Uterus (tissue), 2 donors: Measurements from ENCODE around the gene TSHZ2.

Experiments
- POLR2A ChIP-seq, 2 donors: fragments of 450-650 bp; IDR thresholded peaks; one replicate each; pipeline ENCODE4 v1.6.1; 2016; ENCODE audit warnings: antibody characterized with exemption in 2 of 2, mild to moderate bottlenecking in 1 of 2, moderate library complexity in 1 of 2
- TF ChIP-seq, protein P1 (sequence below), 4 experiments: fragments of 200-600 bp in 2 of 4; fragments of 450-650 bp in 2 of 4; sonication (generic) in 2 of 4; IDR thresholded peaks; one replicate each; pipeline ENCODE4 v1.5.1; 2016 to 2019; ENCODE audit warnings: antibody characterized with exemption in 4 of 4, mild to moderate bottlenecking in 2 of 4, moderate library complexity in 1 of 4

GRCh38 chr20:53222416-53222815 lies 250.3 kb downstream of the TSHZ2 start:
- TF ChIP-seq, protein P1, sequence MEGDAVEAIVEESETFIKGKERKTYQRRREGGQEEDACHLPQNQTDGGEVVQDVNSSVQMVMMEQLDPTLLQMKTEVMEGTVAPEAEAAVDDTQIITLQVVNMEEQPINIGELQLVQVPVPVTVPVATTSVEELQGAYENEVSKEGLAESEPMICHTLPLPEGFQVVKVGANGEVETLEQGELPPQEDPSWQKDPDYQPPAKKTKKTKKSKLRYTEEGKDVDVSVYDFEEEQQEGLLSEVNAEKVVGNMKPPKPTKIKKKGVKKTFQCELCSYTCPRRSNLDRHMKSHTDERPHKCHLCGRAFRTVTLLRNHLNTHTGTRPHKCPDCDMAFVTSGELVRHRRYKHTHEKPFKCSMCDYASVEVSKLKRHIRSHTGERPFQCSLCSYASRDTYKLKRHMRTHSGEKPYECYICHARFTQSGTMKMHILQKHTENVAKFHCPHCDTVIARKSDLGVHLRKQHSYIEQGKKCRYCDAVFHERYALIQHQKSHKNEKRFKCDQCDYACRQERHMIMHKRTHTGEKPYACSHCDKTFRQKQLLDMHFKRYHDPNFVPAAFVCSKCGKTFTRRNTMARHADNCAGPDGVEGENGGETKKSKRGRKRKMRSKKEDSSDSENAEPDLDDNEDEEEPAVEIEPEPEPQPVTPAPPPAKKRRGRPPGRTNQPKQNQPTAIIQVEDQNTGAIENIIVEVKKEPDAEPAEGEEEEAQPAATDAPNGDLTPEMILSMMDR (IDR thresholded peaks at IDR 0.05) = no peak
- TF ChIP-seq POLR2A (IDR thresholded peaks at IDR 0.05) = no peak
